Measurements from ENCODE around the gene NME8. TPM values are rescaled to one million over a fixed set of nuclear protein-coding genes. Genes with fewer than 3 reads are reported as not detected.

NME8 gene
- polyA plus RNA-seq, 2 of the 4 experiments (the other 2 are of a cell fraction): not detected

- TF ChIP-seq HES2 (IDR thresholded peaks at IDR 0.05) (no peak), RARB (CRISPR knock-in tag; IDR thresholded peaks at IDR 0.05) (no peak), HOXB13 (CRISPR knock-in tag; IDR thresholded peaks at IDR 0.05; ENCODE audit: low read depth) (no peak), TP53 (CRISPR knock-in tag; IDR thresholded peaks at IDR 0.05) (no peak), PHF8 (IDR thresholded peaks at IDR 0.05; ENCODE audit: borderline replicate concordance, low read depth) (no peak)
Measured at GRCh38 chr7:37942934-37943610, 94.7 kb downstream of the NME8 start (continued).

GRCh38 chr7:37943905-37944736 lies 95.7 kb downstream of the NME8 start:
- FAIRE-seq: no peak
- TF ChIP-seq USF2 (IDR thresholded peaks at IDR 0.05): no peak
- no peak for TF ChIP-seq HOXB13 (CRISPR knock-in tag; IDR thresholded peaks at IDR 0.05; ENCODE audit: low read depth)
- no peak for TF ChIP-seq FOXS1 (CRISPR knock-in tag; IDR thresholded peaks at IDR 0.05)
- TF ChIP-seq EHF (CRISPR knock-in tag; IDR thresholded peaks at IDR 0.05): no peak
- TF ChIP-seq REST (IDR thresholded peaks at IDR 0.05): no peak
- no peak for TF ChIP-seq BCL3 (IDR thresholded peaks at IDR 0.05)
- TF ChIP-seq POLR2AphosphoS2 (conservative IDR thresholded peaks at IDR 0.05; ENCODE audit: low read length): no peak
- TF ChIP-seq NPAS2 (CRISPR knock-in tag; IDR thresholded peaks at IDR 0.05; ENCODE audit: borderline replicate concordance): no peak
- no peak for TF ChIP-seq BHLHE40 (IDR thresholded peaks at IDR 0.05; ENCODE audit: low read depth, low read length)
- TF ChIP-seq MAX (IDR thresholded peaks at IDR 0.05): no peak
- TF ChIP-seq ZFP36 (IDR thresholded peaks at IDR 0.05; ENCODE audit: borderline replicate concordance, partially characterized antibody): no peak
- TF ChIP-seq NR3C1 (IDR thresholded peaks at IDR 0.05): no peak
- TF ChIP-seq SREBF2 (IDR thresholded peaks at IDR 0.05): no peak
- TF ChIP-seq RNF2 (IDR thresholded peaks at IDR 0.05; ENCODE audit: borderline replicate concordance, low read depth): no peak
- no peak for TF ChIP-seq JUNB (IDR thresholded peaks at IDR 0.05)
- 69% methylated on average over 8 of the region's 8 CpGs for WGBS (ENCODE audit: missing lambda C conversion rate)
- Histone ChIP-seq H3K4me1 (peaks cover 57% of the 10 kb centered on the region), H3K9me3 (no peaks in the 10 kb centered on the region), H3K4me2 (peak overlapping the region; percentile 76), H3K4me3 (no peak overlapping the region), H3K27ac (peak overlapping the region; percentile 50 to 53; a peak in 4 of 6 replicates)
- POLR2A ChIA-PET: interaction anchor here (1.0 kb wide), 1 partner anchor 234 kb away, joined by 4 read pairs; the partner anchor contains the start of gene STARD3NL
- no peak for DNase-seq (ENCODE audit: low read depth in 1 of 2, low spot score in 1 of 2)
- ATAC-seq: peak; percentile 38 to 55; a peak in 3 of 6 replicates
- CTCF ChIA-PET: interaction anchor here (1.2 to 2.8 kb wide), 4 partner anchors 23 to 271 kb away, joined by 3 to 14 read pairs (median 4); partner anchors contain the start of genes EPDR1 and SFRP4
